GM23248 (cell line): ENCODE results near the gene CDC42EP3. TPM values are rescaled to one million over a fixed set of nuclear protein-coding genes. Genes with fewer than 3 reads are reported as not detected.

Source experiments
- DNase-seq: peaks from one replicate; pipeline ENCODE4 v3.0.0-alpha.2; 2015
- H2AFZ ChIP-seq: fragments of 200-600 bp; sonication (generic); 2 replicates; pipeline ENCODE4 v1.6.1; 2016; ENCODE audit warnings: antibody characterized with exemption
- H3F3A ChIP-seq: fragments of 200-600 bp; sonication (generic); 2 replicates; pipeline ENCODE4 v1.6.1; 2016; ENCODE audit warnings: mild to moderate bottlenecking, antibody characterized with exemption, mixed run types; ENCODE audit not compliant: insufficient read depth
- H3K27ac ChIP-seq: fragments of 200-600 bp; sonication (generic); 2 replicates; pipeline ENCODE4 v1.5.1; 2016; ENCODE audit warnings: mild to moderate bottlenecking
- H3K27me3 ChIP-seq: fragments of 200-600 bp; sonication (generic); replicated peaks from 2 replicates; pipeline ENCODE4 v1.6.1; 2016; ENCODE audit warnings: mild to moderate bottlenecking; ENCODE audit not compliant: insufficient read depth
- H3K36me3 ChIP-seq: fragments of 200-600 bp; sonication (generic); 2 replicates; pipeline ENCODE4 v1.6.1; 2016; ENCODE audit warnings: low read depth, mild to moderate bottlenecking
- H3K4me1 ChIP-seq: fragments of 200-600 bp; sonication (generic); 2 replicates; pipeline ENCODE4 v1.6.1; 2016; ENCODE audit warnings: mild to moderate bottlenecking; ENCODE audit not compliant: insufficient read depth
- H3K4me2 ChIP-seq: fragments of 200-600 bp; sonication (generic); one replicate; pipeline ENCODE4 v1.6.1; 2016; ENCODE audit warnings: mild to moderate bottlenecking; ENCODE audit not compliant: unreplicated experiment
- H3K4me3 ChIP-seq: fragments of 200-600 bp; sonication (generic); 2 replicates; pipeline ENCODE4 v1.5.1; 2016; ENCODE audit warnings: mild to moderate bottlenecking
- H3K79me2 ChIP-seq: fragments of 200-600 bp; sonication (generic); 2 replicates; pipeline ENCODE4 v1.6.1; 2016; ENCODE audit warnings: mild to moderate bottlenecking; ENCODE audit not compliant: insufficient read depth
- H3K9ac ChIP-seq: fragments of 200-600 bp; sonication (generic); 2 replicates; pipeline ENCODE4 v1.6.1; 2016; ENCODE audit warnings: mild to moderate bottlenecking
- H3K9me2 ChIP-seq: fragments of 200-600 bp; sonication (generic); 2 replicates; pipeline ENCODE4 v1.6.1; 2016; ENCODE audit warnings: mixed run types, mild to moderate bottlenecking, moderate library complexity; ENCODE audit not compliant: insufficient read depth
- H3K9me3 ChIP-seq: fragments of 200-600 bp; sonication (generic); one replicate; pipeline ENCODE4 v1.6.1; 2017; ENCODE audit warnings: low read depth
- H4K20me1 ChIP-seq: fragments of 200-600 bp; sonication (generic); 2 replicates; pipeline ENCODE4 v1.6.0; 2016; ENCODE audit not compliant: insufficient read depth
- EZH2 ChIP-seq: fragments of 200-600 bp; sonication (generic); IDR thresholded peaks from 2 replicates; pipeline ENCODE4 v1.6.1; 2018; ENCODE audit warnings: antibody characterized with exemption, mild to moderate bottlenecking; ENCODE audit not compliant: insufficient read depth, poor library complexity, severe bottlenecking
- EZH2phosphoT487 ChIP-seq: fragments of 200-600 bp; sonication (generic); IDR thresholded peaks from 2 replicates; pipeline ENCODE4 v1.6.1; 2018; ENCODE audit warnings: antibody characterized with exemption, moderate library complexity, mild to moderate bottlenecking, low read depth; ENCODE audit not compliant: insufficient read depth
- WGBS, 2 experiments: methylation state at CpG; one replicate each; pipeline ENCODE4 v1.1.6; 2015 to 2017; ENCODE audit warnings: low lambda C conversion rate in 2 of 2, low coverage in 1 of 2; ENCODE audit errors: missing lambda C conversion rate in 2 of 2; 5-methylcytosine and 5-hydroxymethylcytosine counted together
- in situ Hi-C: fragments of 300-500 bp; cut with MboI; formaldehyde crosslinking; loops from 2 replicates; pipeline ENCODE4 v1.15.0; 2020
- polyA plus RNA-seq: library from polyadenylated mRNA; unstranded; fragments of >200 nt; fragmentation: Nextera tagmentation; extraction: Ambion mirVana; gene quantifications from 2 replicates; pipeline ENCODE4 v1.2.1, GENCODE V29; 2016
- total RNA-seq: library from RNA; depleted of rRNA; stranded (reverse); fragments of >200 nt; shearing (Covaris generic); gene quantifications from 2 replicates; pipeline ENCODE4 v1.2.3, GENCODE V29; 2014

The CDC42EP3 gene
- total and polyA plus RNA-seq, 2 experiments from 2014 or later = 166 to 295 TPM

DNA sequence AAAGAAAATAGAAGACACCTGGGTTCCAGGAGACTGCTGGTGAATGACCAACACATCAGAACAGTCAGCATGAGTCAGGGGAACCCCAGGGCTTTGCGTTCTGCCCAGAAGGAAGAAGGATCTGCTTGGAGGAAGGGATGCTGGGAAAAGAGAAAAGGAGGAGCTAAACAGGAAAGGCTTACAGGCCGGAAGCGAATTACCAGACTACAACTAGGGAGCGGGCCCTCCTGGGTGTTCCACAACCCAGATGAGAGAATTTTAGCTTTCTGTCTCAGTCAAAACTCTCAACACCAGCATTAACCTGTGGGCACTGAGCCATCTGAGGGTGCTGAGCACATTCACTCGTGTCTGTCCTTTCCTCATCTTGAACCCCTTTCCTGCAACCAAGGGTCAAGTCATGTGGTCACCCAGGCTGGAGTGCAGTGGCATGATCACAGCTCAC lies 19.2 kb downstream of the CDC42EP3 start:
- peaks cover 87% of the 10 kb centered on the region for H3F3A ChIP-seq
- peak overlapping the region; percentile 50 for H3K27ac ChIP-seq
- H3K4me2 ChIP-seq = peak overlapping the region; percentile 9
- H3K36me3 ChIP-seq = peaks cover 61% of the 10 kb centered on the region
- H2AFZ ChIP-seq = no peak overlapping the region
- in situ Hi-C loops = no loop called here
- H3K9me3 ChIP-seq = no peaks in the 10 kb centered on the region
- peak; percentile 91 for DNase-seq
- H3K79me2 ChIP-seq = peaks cover 99% of the 10 kb centered on the region
- H4K20me1 ChIP-seq = 0 out of 2 replicates have a peak, but pooled peaks cover 8% of the 10 kb centered on the region
- H3K9me2 ChIP-seq = no peaks in the 10 kb centered on the region
- no peak overlapping the region; the same call in 1 of the 2 replicates for H3K9ac ChIP-seq
- WGBS, 2 experiments = 67 to 72% methylated on average over 5 of the region's 5 CpGs
- H3K4me3 ChIP-seq = no peak overlapping the region
- peaks cover 90% of the 10 kb centered on the region for H3K4me1 ChIP-seq
- H3K27me3 ChIP-seq = no peaks in the 10 kb centered on the region
- TF ChIP-seq EZH2phosphoT487 = no peak
- TF ChIP-seq EZH2 = no peak

DNA sequence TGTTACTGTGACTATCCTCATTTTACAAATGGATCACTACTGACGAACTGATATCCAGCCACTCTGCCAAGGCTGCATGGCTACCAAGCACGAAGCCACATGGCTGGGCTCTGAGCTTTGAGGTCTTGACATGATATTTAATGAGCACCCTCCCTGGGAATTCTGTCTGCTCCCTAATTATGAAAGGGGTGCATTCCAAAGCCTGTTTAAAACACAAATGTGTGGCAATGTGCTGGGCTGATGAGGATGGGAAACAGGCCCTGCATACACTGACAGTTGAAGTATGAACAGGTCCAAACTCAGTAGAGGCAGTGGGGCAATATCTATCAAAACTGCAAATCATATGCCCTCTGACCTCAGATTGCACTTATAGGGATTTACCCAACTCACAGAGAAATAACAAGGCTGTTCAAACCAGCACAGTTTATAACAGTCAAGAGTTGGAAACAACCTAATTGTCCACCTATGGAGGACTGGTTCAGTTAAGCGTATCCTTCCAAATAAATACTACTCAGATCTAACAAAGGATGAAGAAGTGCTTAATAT lies 20.8 kb downstream of the CDC42EP3 start:
- 85 to 96% methylated on average over 3 of the region's 3 CpGs for WGBS, 2 experiments
- H4K20me1 ChIP-seq = no peaks in the 10 kb centered on the region

DNA sequence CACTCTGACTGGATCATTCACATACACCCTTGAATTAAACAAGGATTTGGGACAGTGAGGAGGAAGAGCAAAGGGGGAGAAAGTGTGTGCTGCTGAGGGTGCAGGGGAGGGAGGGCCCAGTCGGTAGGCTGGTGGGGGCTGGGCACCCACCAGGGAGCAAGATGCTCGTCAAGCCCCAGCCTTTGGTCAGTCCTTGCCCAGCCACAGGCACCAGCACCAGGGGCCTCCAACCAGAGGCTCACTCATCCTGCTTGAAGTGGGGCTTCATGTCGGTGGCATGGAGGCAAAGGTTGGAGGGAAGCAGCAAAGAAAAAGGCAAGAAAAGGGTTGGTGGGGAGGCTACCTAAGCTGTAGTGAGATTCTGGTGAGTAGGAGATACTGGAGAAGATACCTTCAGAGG lies 21.9 kb downstream of the CDC42EP3 start:
- H3K27me3 ChIP-seq = no peaks in the 10 kb centered on the region
- H3K79me2 ChIP-seq = peaks cover 100% of the 10 kb centered on the region
- H3K9me2 ChIP-seq = no peaks in the 10 kb centered on the region
- H3K4me1 ChIP-seq = peaks cover 91% of the 10 kb centered on the region
- H3K4me2 ChIP-seq = no peak overlapping the region
- no peak overlapping the region for H3K9ac ChIP-seq
- H3K27ac ChIP-seq = no peak overlapping the region
- no peak overlapping the region for H3K4me3 ChIP-seq
- H3F3A ChIP-seq = peaks cover 91% of the 10 kb centered on the region
- H2AFZ ChIP-seq = no peak overlapping the region
- TF ChIP-seq EZH2 (no peak), EZH2phosphoT487 (no peak)
- WGBS, 2 experiments = 98 to 100% methylated on average over 3 of the region's 3 CpGs
- in situ Hi-C loops = loop anchor here (10.0 kb wide), 1 partner anchor 235 kb away; no protein-coding TSS in a partner anchor
- no peak for DNase-seq
- no peaks in the 10 kb centered on the region for H3K9me3 ChIP-seq
- no peaks in the 10 kb centered on the region for H4K20me1 ChIP-seq
- peaks cover 64% of the 10 kb centered on the region for H3K36me3 ChIP-seq

More for the DNA sequence above, 20.8 kb downstream of the CDC42EP3 start:
- no peak for DNase-seq
- Histone ChIP-seq H3K27me3 (no peaks in the 10 kb centered on the region), H3K9me3 (no peaks in the 10 kb centered on the region), H3K4me1 (peaks cover 91% of the 10 kb centered on the region), H3F3A (peaks cover 91% of the 10 kb centered on the region), H3K4me3 (no peak overlapping the region), H3K4me2 (no peak overlapping the region), H3K36me3 (peaks cover 64% of the 10 kb centered on the region), H3K79me2 (peaks cover 100% of the 10 kb centered on the region), H3K9ac (no peak overlapping the region), H3K9me2 (no peaks in the 10 kb centered on the region), H2AFZ (no peak overlapping the region), H3K27ac (peak overlapping the region; percentile 45)
- TF ChIP-seq EZH2 (no peak), EZH2phosphoT487 (no peak)
- in situ Hi-C loops = no loop called here

DNA sequence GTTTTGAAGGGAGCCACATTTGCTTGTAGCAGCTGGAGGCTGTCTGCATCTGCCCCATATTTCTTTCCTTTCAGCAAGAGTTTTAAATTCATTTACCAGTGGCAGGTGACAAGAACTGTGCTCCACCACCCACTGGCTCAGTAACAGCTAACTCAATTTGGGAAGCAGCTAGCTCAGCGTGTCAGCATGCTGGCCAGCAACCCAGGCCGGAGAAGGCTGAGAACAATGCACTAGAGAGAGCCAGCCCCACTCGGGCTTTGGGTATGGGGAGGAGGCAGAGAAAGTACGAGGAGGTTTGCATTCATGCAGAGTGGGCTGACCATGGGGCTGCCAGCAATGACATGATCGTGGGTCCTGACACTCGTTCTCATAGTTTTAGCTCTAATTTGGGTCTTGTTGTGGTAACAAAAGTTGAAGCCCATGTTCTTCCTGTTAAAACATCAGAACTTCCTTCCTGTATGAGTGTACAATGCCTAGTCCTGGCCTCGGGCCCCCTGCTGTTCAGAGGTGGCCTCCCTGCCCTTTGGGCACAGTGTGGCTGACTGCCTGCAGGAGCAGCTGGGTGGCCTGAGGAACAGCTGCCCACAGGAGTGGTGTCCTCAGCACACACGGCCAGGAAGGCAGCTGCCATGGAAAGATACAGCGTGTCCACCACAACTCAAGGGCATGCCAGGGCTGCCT lies 23.0 kb downstream of the CDC42EP3 start:
- TF ChIP-seq EZH2 (no peak), EZH2phosphoT487 (no peak)
- in situ Hi-C loops = loop anchor here (10.0 kb wide), 1 partner anchor 234 kb away; no protein-coding TSS in a partner anchor
- Histone ChIP-seq H3K4me1 (peaks cover 92% of the 10 kb centered on the region), H3K27ac (peak overlapping the region; percentile 47), H2AFZ (no peak overlapping the region), H3K9me2 (no peaks in the 10 kb centered on the region), H3K9ac (no peak overlapping the region), H3K4me2 (peak overlapping the region; percentile 31), H3K79me2 (peaks cover 100% of the 10 kb centered on the region), H3K36me3 (peaks cover 67% of the 10 kb centered on the region), H4K20me1 (no peaks in the 10 kb centered on the region), H3F3A (peaks cover 91% of the 10 kb centered on the region), H3K9me3 (no peaks in the 10 kb centered on the region), H3K4me3 (no peak overlapping the region), H3K27me3 (no peaks in the 10 kb centered on the region)
- peak; percentile 59 for DNase-seq
- WGBS, 2 experiments = 39 to 42% methylated on average over 9 of the region's 9 CpGs
